A673 (cell line): Measurements from ENCODE around the gene CCDC6. TPM values are rescaled to one million over a fixed set of nuclear protein-coding genes. Genes with fewer than 3 reads are reported as not detected.

Source experiments
- BruUV-seq: library from RNA; stranded (reverse); fragments of 400-500 nt; replicated peaks from 2 replicates; lab custom pipeline; 2021; lab: Mats Ljungman, UMichigan
- CTCF ChIA-PET: fragments of 300-600 bp; sonication (Branson Sonifier 250); formaldehyde crosslinking; loops from one replicate; lab custom pipeline; 2022; ENCODE audit warnings: antibody characterized with exemption; lab: Charles Lee
- POLR2A ChIA-PET: fragments of 300-600 bp; sonication (Branson Sonifier 250); formaldehyde crosslinking; loops from one replicate; lab custom pipeline; 2022; ENCODE audit warnings: antibody characterized with exemption; ENCODE audit not compliant: low non-redundant PET; lab: Charles Lee
- DNase-seq: peaks from one replicate; pipeline ENCODE4 v3.0.0-alpha.2; 2015; ENCODE audit warnings: low spot score
- H3K27ac ChIP-seq: fragments of 200-600 bp; sonication (generic); 2 replicates; pipeline ENCODE4 v1.5.1; 2016; ENCODE audit warnings: mixed run types, low read depth, mild to moderate bottlenecking, mixed read lengths, antibody characterized with exemption, low read length; ENCODE audit not compliant: poor library complexity, severe bottlenecking
- H3K27me3 ChIP-seq: fragments of 200-600 bp; sonication (generic); replicated peaks from 2 replicates; pipeline ENCODE4 v1.6.1; 2017; ENCODE audit warnings: mixed run types, low read depth, mild to moderate bottlenecking, mixed read lengths, antibody characterized with exemption, low read length; ENCODE audit not compliant: insufficient read depth, poor library complexity
- H3K36me3 ChIP-seq: fragments of 200-600 bp; sonication (generic); 2 replicates; pipeline ENCODE4 v1.6.1; 2016; ENCODE audit warnings: mixed run types, mild to moderate bottlenecking, mixed read lengths, antibody characterized with exemption, low read length; ENCODE audit not compliant: insufficient read depth, poor library complexity, severe bottlenecking
- H3K4me1 ChIP-seq: fragments of 200-600 bp; sonication (generic); 2 replicates; pipeline ENCODE4 v1.6.1; 2017; ENCODE audit warnings: mixed run types, mild to moderate bottlenecking, mixed read lengths, antibody characterized with exemption, low read length; ENCODE audit not compliant: insufficient read depth, poor library complexity, severe bottlenecking
- H3K4me3 ChIP-seq: fragments of 200-600 bp; sonication (generic); 2 replicates; pipeline ENCODE4 v1.5.1; 2016; ENCODE audit warnings: low read depth, mixed run types, mild to moderate bottlenecking, mixed read lengths, low read length; ENCODE audit not compliant: poor library complexity, severe bottlenecking
- H3K9me3 ChIP-seq: fragments of 200-600 bp; sonication (generic); 2 replicates; pipeline ENCODE4 v1.6.1; 2016; ENCODE audit warnings: mixed run types, low read depth, mild to moderate bottlenecking, mixed read lengths, antibody characterized with exemption, low read length; ENCODE audit not compliant: poor library complexity, severe bottlenecking
- CTCF ChIP-seq: fragments of 300-800, 200-600 bp; sonication (generic); conservative IDR thresholded peaks from 2 replicates; pipeline ENCODE4 v1.5.1; 2017; ENCODE audit warnings: low read depth, mild to moderate bottlenecking, antibody characterized with exemption, low read length, moderate library complexity, mixed read lengths
- EZH2 ChIP-seq: fragments of 200-600 bp; sonication (generic); IDR thresholded peaks from 2 replicates; pipeline ENCODE4 v1.6.1; 2017; ENCODE audit warnings: borderline replicate concordance, low read depth, mild to moderate bottlenecking, mixed read lengths, antibody characterized with exemption, low read length; ENCODE audit not compliant: poor library complexity, severe bottlenecking
- intact Hi-C: fragments of 100-400 bp; cut with micrococcal nuclease; formaldehyde crosslinking; loops from one replicate; pipeline ENCODE4 v1.10.0; 2022; ENCODE audit not compliant: unreplicated experiment
- total RNA-seq: library from RNA; stranded (reverse); gene quantifications from 2 replicates; pipeline ENCODE4 v1.2.3, GENCODE V29; 2021

CCDC6 gene
- total RNA-seq, 1 experiment from 2014 or later: 28.1 TPM

GRCh38 chr10:59878915-59879314 is 27.4 kb downstream of the CCDC6 start:
- intact Hi-C loops: no loop called here
- H3K4me3 ChIP-seq: no peak overlapping the region
- TF ChIP-seq CTCF (no peak), EZH2 (no peak)
- ChIA-PET CTCF (no interaction called here), POLR2A (no interaction called here)
- H3K4me1 ChIP-seq: no peaks in the 10 kb centered on the region
- H3K27me3 ChIP-seq: no peaks in the 10 kb centered on the region
- H3K36me3 ChIP-seq: no peaks in the 10 kb centered on the region
- H3K27ac ChIP-seq: no peak overlapping the region
- BruUV-seq: no TSS peak
- no peak for DNase-seq
- H3K9me3 ChIP-seq: no peaks in the 10 kb centered on the region

GRCh38 chr10:59878289-59878688 is 28.1 kb downstream of the CCDC6 start:
- no TSS peak for BruUV-seq
- CTCF ChIA-PET: no interaction called here
- intact Hi-C loops: no loop called here
- Histone ChIP-seq H3K9me3 (no peaks in the 10 kb centered on the region), H3K4me1 (no peaks in the 10 kb centered on the region), H3K36me3 (no peaks in the 10 kb centered on the region), H3K4me3 (no peak overlapping the region), H3K27ac (no peak overlapping the region), H3K27me3 (no peaks in the 10 kb centered on the region)
- POLR2A ChIA-PET: no interaction called here
- DNase-seq: no peak
- TF ChIP-seq CTCF: no peak
- no peak for TF ChIP-seq EZH2

GRCh38 chr10:59877191-59877671 is 29.1 kb downstream of the CCDC6 start:
- no peaks in the 10 kb centered on the region for H3K36me3 ChIP-seq
- intact Hi-C loops: no loop called here
- H3K27ac ChIP-seq: no peak overlapping the region
- H3K4me3 ChIP-seq: no peak overlapping the region
- no peaks in the 10 kb centered on the region for H3K9me3 ChIP-seq
- BruUV-seq: no TSS peak
- H3K27me3 ChIP-seq: no peaks in the 10 kb centered on the region
- POLR2A ChIA-PET: no interaction called here
- no peak for DNase-seq
- CTCF ChIA-PET: no interaction called here
- TF ChIP-seq EZH2: no peak
- TF ChIP-seq CTCF: no peak
- no peaks in the 10 kb centered on the region for H3K4me1 ChIP-seq
